Measurements from ENCODE around the gene F7. TPM values are rescaled to one million over a fixed set of nuclear protein-coding genes. Genes with fewer than 3 reads are reported as not detected.

Gene F7
- total RNA-seq, 2 experiments from 2014 or later = 0.20 to 0.45 TPM

DNA sequence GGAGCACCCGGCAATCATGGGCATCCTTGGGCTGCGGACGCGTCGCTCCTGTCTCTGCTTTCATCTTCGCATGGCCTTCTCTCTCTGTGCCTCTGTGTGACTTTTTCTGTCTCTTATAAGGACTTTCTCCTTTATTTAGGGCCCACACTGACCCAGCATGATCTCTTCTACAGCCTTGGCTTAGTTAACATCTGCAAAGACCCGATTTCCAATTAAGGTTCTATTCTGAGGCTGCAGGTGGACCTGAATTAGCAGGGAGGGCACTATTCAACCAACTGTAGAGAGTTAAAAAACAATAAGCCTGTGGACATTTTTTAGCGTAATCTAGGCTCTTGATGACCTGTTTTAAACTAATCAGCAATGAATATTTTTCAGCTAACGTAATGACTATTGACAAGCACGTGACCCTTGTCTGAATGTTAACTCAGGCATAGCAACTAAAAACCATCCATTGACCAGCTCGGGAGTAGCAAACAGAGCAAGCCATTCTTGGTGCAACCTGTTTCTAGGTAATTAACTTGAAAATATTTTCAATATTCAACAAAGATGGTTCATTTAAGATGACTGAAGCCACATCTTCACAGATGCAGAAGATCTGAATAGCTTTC, 32.2 kb downstream of the F7 start:
- ChIA-PET POLR2A (no interaction called here), CTCF (no interaction called here)
- TF ChIP-seq, protein P1, sequence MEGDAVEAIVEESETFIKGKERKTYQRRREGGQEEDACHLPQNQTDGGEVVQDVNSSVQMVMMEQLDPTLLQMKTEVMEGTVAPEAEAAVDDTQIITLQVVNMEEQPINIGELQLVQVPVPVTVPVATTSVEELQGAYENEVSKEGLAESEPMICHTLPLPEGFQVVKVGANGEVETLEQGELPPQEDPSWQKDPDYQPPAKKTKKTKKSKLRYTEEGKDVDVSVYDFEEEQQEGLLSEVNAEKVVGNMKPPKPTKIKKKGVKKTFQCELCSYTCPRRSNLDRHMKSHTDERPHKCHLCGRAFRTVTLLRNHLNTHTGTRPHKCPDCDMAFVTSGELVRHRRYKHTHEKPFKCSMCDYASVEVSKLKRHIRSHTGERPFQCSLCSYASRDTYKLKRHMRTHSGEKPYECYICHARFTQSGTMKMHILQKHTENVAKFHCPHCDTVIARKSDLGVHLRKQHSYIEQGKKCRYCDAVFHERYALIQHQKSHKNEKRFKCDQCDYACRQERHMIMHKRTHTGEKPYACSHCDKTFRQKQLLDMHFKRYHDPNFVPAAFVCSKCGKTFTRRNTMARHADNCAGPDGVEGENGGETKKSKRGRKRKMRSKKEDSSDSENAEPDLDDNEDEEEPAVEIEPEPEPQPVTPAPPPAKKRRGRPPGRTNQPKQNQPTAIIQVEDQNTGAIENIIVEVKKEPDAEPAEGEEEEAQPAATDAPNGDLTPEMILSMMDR (IDR thresholded peaks at IDR 0.05) = no peak
- Mint-ChIP-seq H3K27ac (no peak overlapping the region), H3K36me3 (ENCODE audit: low read depth) (no peaks in the 10 kb centered on the region), H3K9me3 (no peaks in the 10 kb centered on the region), H3K4me1 (ENCODE audit: low read depth) (no peaks in the 10 kb centered on the region), H3K27me3 (no peaks in the 10 kb centered on the region), H3K4me3 (no peak overlapping the region)
- intact Hi-C loops (cut with micrococcal nuclease) = no loop called here
- DNase-seq (no peak), ATAC-seq (no peak)

DNA sequence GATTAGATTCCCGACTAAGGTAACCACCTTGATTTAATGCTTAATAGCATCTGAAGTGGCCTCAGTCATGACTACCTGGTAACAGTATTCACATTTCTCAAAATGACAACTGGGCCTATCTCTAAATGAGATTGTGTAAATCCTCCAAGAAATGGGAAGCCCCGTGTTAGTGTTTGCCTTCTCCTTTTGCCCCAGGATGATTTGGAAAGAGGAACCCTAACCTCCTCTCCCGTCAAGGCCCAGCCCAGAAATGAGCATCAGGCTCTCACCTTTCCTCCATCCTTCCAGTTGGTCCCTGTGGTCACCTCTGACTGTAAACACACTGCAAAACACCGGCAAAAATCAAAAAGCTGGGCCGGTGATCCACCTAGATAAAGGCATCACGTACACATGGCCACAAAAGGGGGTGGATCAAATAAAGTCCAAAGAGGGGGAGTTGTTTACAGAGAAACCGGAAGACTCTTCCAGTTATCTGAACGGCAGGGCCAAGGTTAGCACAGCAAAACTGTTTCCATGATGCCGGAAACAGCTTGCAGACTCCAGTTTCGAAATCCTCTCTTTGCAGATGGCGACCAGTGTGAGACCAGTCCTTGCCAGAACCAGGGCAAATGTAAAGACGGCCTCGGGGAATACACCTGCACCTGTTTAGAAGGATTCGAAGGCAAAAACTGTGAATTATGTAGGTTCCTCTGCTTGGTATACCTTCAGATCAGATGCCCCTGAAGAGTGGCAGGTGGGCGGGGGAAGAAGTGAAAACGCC, 33.4 kb downstream of the F7 start:
- POLR2A ChIA-PET = no interaction called here
- Mint-ChIP-seq H3K36me3 (ENCODE audit: low read depth) (no peaks in the 10 kb centered on the region), H3K4me3 (no peak overlapping the region), H3K4me1 (ENCODE audit: low read depth) (no peaks in the 10 kb centered on the region), H3K27ac (no peak overlapping the region), H3K27me3 (no peaks in the 10 kb centered on the region), H3K9me3 (no peaks in the 10 kb centered on the region)
- ATAC-seq (no peak), DNase-seq (no peak)
- intact Hi-C loops (cut with micrococcal nuclease) = no loop called here
- TF ChIP-seq, protein P1 (IDR thresholded peaks at IDR 0.05) = no peak
- CTCF ChIA-PET = no interaction called here

DNA sequence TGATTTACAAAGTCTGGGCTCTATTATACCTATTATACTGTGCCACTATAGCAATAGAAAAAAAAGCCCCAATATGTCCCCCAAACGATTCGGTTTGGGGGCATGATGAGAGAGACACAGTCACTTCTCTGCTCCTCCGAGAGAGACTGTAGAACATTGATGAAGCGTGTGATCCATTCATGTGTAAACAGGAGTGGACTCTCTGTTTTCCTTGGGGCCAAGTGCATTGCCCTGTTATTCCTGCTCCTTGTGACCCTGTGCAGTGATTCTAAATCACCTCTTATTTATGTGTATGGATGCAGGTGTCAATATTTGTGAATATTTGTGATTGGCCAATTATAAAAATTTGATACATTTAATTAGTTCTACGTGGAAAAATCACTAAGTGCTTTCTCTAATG, 34.0 kb downstream of the F7 start:
- TF ChIP-seq, protein P1 (IDR thresholded peaks at IDR 0.05) = no peak
- CTCF ChIA-PET = no interaction called here
- Mint-ChIP-seq H3K36me3 (ENCODE audit: low read depth) (no peaks in the 10 kb centered on the region), H3K4me1 (ENCODE audit: low read depth) (no peaks in the 10 kb centered on the region), H3K27ac (no peak overlapping the region), H3K9me3 (no peaks in the 10 kb centered on the region), H3K27me3 (no peaks in the 10 kb centered on the region), H3K4me3 (no peak overlapping the region)
- POLR2A ChIA-PET = no interaction called here
- ATAC-seq = no peak
- intact Hi-C loops (cut with micrococcal nuclease) = no loop called here
- no peak for DNase-seq

DNA sequence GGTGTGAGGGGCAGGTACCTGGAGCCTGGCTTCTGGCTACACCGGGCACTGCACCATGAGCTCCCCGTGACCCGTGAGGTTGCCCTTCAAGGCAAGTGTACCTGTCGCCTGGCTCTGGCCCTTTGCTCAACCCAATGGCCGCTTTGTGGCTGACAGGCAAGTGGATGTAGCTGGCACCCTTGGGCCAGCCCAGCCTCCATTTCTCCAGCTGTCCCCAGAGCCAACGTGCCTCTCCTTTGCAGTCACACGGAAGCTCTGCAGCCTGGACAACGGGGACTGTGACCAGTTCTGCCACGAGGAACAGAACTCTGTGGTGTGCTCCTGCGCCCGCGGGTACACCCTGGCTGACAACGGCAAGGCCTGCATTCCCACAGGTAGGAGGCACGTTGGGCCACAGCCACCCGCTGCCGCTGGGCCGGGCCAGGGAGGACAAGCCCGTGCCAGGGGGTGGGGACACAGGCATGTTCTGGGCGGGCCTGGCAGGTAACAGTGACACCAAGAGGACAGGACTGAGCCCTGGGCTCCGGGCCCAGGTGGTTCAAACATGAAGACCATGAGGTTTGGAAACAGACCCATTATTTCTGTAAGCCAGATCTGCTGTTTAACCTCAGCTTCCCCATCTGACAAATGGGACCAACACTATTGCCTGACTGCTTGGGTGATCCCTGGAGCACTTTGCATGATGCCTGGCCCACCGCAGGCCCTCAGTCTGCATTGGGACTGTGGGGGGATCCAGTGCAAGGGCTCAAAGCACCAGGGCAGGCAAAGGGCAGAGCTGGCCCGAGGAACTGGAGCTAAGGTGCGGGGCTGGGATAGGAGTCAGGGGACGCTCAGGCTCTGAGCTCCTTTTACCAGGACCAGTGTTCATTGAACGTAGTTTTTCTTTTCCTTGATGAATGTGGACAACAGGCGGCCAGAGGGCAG, 35.3 kb downstream of the F7 start:
- H3K4me1 Mint-ChIP-seq (ENCODE audit: low read depth) = peaks cover 6% of the 10 kb centered on the region
- intact Hi-C loops (cut with micrococcal nuclease) = no loop called here
- H3K36me3 Mint-ChIP-seq (ENCODE audit: low read depth) = no peaks in the 10 kb centered on the region
- ChIA-PET CTCF (interaction anchor here (1.0 to 1.2 kb wide), 2 partner anchors 198 to 275 kb away, joined by 3 read pairs; no protein-coding TSS in a partner anchor), POLR2A (interaction anchor here (0.6 kb wide), 2 partner anchors 10 to 938 kb away, joined by 3 read pairs; no protein-coding TSS in a partner anchor)
- no peak overlapping the region for H3K27ac Mint-ChIP-seq
- H3K9me3 Mint-ChIP-seq = no peaks in the 10 kb centered on the region
- DNase-seq (no peak), ATAC-seq (no peak)
- TF ChIP-seq, protein P1 (IDR thresholded peaks at IDR 0.05) = no peak
- H3K27me3 Mint-ChIP-seq = no peaks in the 10 kb centered on the region
- no peak overlapping the region for H3K4me3 Mint-ChIP-seq

All from activated CD8-positive, alpha-beta T cell treated with anti-CD3 and anti-CD28 coated beads for 36 hours (primary cell).